Vagina (tissue), 2 donors: ENCODE data around the gene ANKS1A.

Experiments used
- POLR2A ChIP-seq, 2 donors: fragments of 450-650 bp; IDR thresholded peaks; one replicate each; pipeline ENCODE4 v1.6.1; 2017; ENCODE audit warnings: antibody characterized with exemption in 2 of 2, mild to moderate bottlenecking in 2 of 2, moderate library complexity in 2 of 2
- POLR2AphosphoS5 ChIP-seq, 2 donors: sonication (generic); formaldehyde crosslinking; IDR thresholded peaks; one replicate each; pipeline ENCODE4 v1.9.0; 2017; ENCODE audit warnings: antibody characterized with exemption in 2 of 2, mild to moderate bottlenecking in 2 of 2, low read depth in 1 of 2; ENCODE audit not compliant: insufficient read depth in 1 of 2
- TF ChIP-seq, protein P1 (sequence below), 3 experiments: fragments of 450-650 bp in 2 of 3; fragments of 200-600 bp in 1 of 3; sonication (generic) in 1 of 3; IDR thresholded peaks; one replicate each; pipeline ENCODE4 v1.5.1; 2017 to 2019; ENCODE audit warnings: antibody characterized with exemption in 3 of 3, mild to moderate bottlenecking in 2 of 3, moderate library complexity in 2 of 3

DNA sequence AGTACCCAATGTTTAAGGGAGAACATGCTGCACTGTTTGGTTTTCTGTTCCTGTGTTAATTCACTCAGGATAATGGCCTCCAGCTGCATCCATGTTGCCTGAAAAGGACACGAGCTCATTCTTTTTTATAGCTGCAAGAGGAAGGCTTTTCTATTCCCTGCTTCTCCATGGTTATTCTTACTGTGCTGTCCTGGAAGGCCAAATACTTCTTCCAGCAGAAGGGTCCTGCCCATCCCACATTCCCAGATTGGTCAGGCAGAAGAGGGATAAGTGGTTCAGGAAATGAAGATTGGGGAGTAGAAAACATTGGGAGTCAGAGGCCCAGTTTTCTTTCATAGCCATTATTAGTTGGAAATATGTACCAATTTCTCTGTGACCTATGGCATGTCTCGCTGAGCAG is 129.7 kb downstream of the ANKS1A start:
- TF ChIP-seq, protein P1, sequence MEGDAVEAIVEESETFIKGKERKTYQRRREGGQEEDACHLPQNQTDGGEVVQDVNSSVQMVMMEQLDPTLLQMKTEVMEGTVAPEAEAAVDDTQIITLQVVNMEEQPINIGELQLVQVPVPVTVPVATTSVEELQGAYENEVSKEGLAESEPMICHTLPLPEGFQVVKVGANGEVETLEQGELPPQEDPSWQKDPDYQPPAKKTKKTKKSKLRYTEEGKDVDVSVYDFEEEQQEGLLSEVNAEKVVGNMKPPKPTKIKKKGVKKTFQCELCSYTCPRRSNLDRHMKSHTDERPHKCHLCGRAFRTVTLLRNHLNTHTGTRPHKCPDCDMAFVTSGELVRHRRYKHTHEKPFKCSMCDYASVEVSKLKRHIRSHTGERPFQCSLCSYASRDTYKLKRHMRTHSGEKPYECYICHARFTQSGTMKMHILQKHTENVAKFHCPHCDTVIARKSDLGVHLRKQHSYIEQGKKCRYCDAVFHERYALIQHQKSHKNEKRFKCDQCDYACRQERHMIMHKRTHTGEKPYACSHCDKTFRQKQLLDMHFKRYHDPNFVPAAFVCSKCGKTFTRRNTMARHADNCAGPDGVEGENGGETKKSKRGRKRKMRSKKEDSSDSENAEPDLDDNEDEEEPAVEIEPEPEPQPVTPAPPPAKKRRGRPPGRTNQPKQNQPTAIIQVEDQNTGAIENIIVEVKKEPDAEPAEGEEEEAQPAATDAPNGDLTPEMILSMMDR (IDR thresholded peaks at IDR 0.05), result no peak
- no peak for TF ChIP-seq POLR2A (IDR thresholded peaks at IDR 0.05)
- no peak for TF ChIP-seq POLR2AphosphoS5 (IDR thresholded peaks at IDR 0.05; ENCODE audit: insufficient read depth in 1 of 2, low read depth in 1 of 2)
